Measurements from ENCODE around the gene JARID2.

DNA sequence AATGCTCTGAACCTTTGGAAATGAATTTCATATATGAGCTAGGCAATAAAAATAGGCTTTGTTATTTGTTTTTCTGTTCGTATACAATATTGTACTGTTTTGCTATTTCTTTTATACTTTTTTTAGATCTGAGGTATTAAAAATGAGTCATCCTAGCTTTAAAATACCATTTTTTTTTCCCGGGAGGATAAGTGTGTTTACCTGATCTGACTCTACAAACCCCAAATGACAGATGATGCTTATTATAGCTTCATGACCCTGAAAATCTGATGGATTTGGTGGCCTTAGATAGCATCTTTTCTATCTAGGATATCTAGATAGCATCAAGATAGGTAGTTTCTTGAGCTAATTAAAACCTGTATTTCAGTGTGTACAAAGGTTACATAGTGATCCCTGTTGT lies 210.6 kb downstream of the JARID2 start:
- TF ChIP-seq, protein P1, sequence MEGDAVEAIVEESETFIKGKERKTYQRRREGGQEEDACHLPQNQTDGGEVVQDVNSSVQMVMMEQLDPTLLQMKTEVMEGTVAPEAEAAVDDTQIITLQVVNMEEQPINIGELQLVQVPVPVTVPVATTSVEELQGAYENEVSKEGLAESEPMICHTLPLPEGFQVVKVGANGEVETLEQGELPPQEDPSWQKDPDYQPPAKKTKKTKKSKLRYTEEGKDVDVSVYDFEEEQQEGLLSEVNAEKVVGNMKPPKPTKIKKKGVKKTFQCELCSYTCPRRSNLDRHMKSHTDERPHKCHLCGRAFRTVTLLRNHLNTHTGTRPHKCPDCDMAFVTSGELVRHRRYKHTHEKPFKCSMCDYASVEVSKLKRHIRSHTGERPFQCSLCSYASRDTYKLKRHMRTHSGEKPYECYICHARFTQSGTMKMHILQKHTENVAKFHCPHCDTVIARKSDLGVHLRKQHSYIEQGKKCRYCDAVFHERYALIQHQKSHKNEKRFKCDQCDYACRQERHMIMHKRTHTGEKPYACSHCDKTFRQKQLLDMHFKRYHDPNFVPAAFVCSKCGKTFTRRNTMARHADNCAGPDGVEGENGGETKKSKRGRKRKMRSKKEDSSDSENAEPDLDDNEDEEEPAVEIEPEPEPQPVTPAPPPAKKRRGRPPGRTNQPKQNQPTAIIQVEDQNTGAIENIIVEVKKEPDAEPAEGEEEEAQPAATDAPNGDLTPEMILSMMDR (IDR thresholded peaks at IDR 0.05; ENCODE audit: insufficient read depth, low read depth, low read length), result no peak
- no peak for TF ChIP-seq EZH2 (IDR thresholded peaks at IDR 0.05; ENCODE audit: insufficient read depth, low read length)
